GM19023 (cell line): ENCODE results near the gene COL18A1.

Experiments used
- ATAC-seq: cut with Tn5 transposase; IDR thresholded peaks from one replicate; pipeline ENCODE4 v1.9.1; 2021; ENCODE audit warnings: mild to moderate bottlenecking, moderate library complexity; ENCODE audit not compliant: unreplicated experiment

COL18A1 gene

GRCh38 chr21:45381865-45382696 lies 22.9 kb upstream of the COL18A1 start:
- ATAC-seq = no peak

DNA sequence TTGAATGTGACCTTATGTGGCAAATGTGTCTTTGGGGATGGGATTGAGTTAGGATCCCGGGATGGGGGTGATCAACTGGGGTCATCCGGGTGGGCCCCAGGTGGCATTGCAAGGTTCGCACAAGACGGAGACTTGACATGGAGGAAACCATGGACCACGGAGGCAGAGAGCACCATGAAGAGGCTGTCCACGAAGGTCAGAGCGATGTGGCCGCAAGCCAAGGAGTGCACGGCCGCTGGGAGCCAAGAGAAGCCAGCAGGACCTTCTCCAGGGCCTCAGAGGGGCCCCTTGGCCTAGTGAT lies 22.3 kb upstream of the COL18A1 start:
- no peak for ATAC-seq

DNA sequence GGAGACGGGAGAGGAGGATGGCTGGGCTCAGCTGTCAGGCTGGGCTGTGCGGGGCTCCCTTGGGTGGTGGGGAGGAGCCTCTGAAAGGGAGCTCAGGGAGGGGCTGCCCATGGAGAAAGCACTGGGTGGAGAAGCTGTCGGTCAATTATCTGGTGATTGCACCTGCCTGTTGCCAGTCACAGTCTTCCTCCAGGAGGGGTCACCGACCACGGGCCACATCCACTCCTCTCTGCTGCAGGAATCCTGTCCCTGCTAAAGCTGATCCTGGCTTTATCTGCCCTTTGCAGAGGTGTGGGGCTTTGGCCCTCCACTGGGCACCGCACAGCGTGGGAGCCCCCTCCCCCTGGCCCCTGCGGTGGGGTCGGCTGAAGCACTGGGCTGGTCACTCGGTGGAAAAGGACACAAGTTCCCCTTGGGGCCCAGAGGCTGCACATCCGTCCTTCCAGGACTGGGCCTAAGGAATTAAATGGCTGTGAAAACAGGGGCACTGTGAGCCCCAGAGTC lies 21.8 kb upstream of the COL18A1 start:
- ATAC-seq = no peak

GRCh38 chr21:45383615-45384201 lies 21.3 kb upstream of the COL18A1 start:
- no peak for ATAC-seq

DNA sequence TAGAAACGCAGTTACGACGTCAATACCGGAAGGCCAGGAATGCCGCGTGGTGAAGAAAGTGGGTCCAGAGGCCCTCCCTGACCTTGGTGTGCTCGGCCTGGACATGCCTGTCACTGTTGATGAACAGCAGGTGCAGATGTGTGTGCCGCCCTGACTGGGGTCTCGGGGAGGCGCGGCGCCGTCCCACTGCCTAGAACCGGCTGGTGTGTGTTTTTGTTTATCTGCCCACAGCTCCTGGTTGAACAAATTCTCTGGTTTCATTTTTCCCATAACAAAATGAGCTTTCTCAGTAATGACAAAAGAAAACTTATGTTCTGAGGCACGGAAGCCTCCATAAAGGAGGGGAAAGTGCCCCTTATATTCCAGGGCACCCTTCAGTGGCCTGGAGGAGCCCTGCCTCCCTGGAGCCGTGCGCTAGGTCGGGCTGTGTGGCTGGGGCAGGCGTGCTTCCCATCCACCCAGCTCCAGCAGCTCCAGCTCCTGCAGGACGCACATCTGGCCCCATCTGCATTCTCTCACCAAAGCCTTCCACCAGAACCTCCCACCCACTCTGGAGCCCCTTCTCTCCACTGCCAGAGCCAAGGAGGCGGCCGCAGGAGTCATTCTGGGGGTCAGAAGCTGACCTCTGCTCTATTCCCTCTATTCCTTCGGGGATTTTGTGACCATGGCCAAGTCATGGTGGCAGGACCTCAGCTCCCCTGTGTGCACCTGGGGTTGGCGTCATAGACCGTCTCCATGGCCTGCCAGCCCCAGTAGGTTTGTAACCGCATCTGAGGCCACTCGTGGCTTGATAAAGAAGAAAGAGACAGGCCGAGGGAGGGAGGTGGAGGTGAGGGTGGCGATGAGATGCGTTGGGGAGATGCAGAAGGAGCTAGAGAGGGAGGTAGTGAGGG lies 20.1 kb upstream of the COL18A1 start:
- no peak for ATAC-seq

- ATAC-seq = no peak
Observed at GRCh38 chr21:45385549-45386050, 19.4 kb upstream of the COL18A1 start.

- ATAC-seq = no peak
Observed at GRCh38 chr21:45386336-45386727, 18.6 kb upstream of the COL18A1 start.

GRCh38 chr21:45386728-45387371 lies 18.1 kb upstream of the COL18A1 start:
- ATAC-seq = no peak

DNA sequence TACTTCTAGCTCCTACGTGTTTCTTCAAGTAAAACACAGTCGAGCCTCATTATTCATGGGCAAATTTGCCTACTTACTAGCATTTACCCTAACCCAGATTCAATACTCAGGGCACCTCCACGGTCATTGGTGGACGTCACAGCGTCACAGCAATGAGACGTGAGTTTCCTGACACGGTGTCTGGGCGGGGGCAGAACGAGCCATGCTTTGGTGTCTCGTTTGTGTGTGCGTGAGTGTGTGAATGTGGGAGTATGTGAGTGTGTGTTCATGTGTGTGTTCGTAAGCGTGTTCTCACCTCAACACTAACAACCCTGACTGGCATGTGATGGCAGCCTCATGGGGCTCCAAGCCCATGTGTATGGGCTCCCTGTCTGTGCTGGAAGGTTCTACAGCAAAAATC lies 17.5 kb upstream of the COL18A1 start:
- ATAC-seq = no peak

DNA sequence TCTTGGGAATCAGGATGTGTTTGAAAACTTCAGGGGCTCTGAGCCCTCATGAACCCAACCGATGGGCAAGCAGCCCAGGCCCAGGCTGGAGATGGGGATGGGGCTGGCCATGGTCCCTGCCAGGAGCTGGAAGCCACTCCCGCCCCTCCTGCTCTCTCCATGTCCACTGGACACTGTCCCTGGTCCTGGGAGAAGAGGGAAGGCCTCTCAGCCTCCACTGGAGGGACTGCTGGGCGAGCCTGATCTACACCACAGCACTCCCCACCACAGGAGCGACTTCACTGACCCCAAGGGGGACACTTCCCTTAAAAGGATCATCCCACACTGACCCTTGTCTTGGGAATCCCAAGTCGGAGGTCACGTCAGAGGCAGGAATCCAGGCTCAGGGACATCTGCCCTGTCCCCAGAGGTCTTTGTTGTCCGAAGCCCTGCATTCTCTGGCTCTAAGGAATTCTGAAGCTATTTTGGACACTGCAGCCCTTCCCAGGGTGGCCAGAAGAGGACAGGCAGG lies 16.9 kb upstream of the COL18A1 start:
- no peak for ATAC-seq

DNA sequence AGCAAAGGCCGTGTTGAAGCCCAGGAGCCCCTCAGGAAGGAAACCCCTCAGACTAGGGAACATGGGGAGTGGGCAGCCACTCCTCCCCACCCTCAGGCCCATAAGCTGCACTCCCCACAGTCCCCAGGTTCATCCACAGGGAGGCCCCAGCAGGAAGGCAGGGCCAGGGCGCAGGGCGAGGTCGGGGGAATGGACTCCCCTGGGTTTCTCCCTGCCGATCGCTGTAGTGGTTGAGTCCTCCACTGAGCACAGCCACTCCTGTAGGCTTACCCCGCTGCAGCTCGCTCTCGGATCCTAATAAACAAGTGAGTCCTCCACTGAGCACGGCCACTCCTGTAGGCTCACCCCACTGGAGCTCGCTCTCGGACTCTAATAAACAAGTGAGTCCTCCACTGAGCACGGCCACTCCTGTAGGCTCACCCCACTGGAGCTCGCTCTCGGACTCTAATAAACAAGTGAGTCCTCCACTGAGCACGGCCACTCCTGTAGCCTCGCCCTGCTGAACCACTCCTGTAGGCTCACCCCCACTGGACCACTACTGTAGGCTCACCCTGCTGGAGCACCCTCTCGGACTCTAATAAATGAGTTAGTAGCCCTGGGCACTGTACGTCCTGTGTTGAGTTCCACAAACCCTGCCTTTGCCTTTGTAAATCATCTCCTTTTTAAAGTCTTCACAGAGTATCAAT lies 16.2 kb upstream of the COL18A1 start:
- no peak for ATAC-seq

- no peak for ATAC-seq
Observed at GRCh38 chr21:45390121-45390751, 14.7 kb upstream of the COL18A1 start.

DNA sequence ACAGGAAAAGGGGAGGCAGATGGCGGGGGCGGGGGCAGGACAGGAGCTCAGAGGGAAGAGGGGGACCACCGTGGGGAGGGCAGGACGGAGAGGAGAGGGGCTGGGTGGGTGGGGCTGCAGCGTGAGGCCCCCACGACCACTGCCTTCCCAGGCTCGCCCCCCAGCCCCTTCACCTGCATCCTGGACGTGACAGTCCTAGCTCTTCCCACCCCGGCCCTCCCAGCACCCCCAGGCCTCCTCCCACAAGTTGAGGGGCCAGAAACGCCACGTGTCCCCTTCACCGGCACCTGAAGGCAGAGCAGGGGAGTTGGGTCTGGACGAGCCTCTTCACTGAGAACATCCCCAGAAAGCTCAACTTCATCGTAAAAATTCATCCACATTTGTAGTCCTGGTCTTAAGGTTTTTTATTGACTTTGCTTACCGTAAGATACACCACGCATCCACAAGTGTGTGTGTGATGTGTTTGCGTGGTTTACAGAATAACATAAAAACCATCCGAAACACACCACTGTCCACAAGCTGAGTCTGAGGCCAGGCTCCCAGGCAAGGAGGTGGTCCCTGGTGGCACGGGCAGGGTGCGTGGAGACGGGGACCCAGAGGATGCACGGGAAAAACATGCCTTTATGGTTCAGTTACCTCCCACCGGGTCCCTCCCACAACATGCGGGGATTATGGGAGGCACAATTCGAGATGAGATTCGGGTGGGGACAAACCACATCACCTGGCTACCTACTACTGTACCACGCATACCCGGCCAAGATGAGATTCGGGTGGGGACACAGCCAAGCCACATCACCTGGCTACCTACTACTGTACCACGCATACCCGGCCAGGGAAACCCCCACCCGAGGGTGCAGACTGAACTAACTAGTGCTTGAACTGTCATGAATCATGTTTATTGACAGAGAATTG lies 13.9 kb upstream of the COL18A1 start:
- no peak for ATAC-seq

DNA sequence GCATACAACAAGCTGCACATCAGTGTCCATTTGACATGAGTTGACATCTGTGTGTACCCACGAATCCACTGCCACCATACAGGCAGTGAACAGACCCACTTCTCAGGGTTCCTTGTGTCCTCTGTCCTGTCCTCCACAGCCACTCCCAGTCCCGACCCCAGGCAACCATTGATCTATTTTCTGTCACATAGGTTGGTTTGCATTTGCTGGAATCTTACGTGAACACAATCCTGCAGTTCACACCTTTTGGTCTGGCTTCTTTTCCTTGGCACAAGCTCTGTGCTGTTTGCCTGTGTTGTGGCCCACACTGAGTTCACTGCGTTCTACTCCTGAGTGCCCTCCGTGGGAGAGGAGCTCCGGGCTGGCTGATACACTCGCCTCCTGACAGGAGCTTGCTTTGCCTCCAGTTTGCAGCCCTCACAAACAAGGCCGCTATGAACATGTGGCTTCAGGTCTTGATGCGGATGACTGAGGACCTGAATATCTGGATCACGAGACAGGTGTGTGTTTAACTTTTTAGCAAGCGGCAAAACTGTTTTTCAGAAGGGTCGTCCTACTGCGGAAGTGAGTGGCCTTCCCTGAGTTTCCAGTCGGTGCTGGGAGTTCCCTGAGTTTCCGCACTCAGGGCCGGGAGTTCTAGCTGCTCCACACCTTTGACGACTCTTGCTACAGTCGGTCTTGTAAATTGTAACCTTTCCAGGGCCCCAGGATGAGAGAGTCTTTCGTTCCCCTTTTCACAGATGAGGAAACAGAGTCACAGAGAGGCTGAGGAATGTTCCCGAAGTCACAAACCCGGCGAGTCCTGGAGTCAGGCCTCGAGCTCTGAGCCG lies 13.0 kb upstream of the COL18A1 start:
- ATAC-seq = no peak

DNA sequence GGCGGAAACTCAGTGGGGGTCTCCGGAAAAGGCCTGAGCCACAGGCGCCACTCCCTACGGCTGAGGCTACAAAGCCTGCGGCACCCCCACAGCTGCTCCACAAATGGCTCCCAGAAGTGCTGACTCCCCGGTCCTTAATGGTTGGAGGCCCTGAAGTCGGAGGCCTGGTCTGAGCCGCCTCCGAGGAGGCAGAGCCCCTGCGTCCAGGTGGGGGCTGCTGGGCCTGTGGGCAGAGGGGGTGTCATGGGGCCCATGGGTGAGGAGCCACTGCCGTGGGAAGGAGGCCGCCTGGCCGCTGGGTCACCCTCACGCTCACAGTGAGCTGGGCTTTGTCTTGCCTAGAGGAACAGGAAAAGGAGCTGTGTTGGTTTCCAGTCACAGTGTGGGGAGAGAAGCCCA lies 12.4 kb upstream of the COL18A1 start:
- no peak for ATAC-seq

GRCh38 chr21:45393021-45393420 lies 11.9 kb upstream of the COL18A1 start:
- no peak for ATAC-seq

DNA sequence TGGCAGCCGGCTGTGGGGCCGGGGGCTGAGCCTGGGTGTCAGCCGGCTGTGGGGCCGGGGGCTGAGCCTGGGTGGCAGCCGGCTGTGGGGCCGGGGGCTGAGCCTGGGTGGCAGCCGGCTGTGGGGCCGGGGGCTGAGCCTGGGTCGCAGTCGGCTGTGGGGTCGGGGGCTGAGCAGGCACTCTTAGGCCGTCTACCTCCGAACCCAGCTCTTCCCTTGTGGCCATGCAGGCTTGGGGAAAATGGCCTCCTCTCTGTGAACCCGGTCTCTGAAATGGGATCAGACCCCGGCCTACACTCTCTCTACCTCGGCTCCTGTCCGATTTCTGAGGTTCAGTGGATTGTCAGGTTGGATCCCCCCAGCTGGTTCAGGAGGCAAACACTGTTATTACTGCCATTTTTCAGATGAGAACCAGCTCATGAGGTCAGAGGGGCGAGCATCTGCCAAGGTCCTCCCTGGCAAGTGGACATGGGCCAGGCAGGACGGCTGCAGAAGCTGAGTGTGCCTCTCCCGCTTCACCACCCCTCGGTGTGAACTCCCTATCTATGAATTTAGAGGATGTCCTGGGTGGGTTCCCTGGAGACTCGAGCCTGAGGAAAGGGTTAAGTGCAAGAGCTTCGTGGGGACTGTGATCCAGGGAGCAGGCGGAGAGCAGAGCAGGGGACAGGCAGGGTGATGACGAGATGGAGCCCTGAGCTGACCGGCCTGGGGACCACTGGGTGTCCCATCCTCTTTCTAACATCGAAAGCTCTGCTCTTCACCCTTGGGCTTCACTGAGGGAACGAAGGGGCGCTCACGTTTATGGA lies 10.9 kb upstream of the COL18A1 start:
- ATAC-seq = no peak
